GM12878 (cell line): ENCODE measurements around the gene LY6G6D. TPM values are rescaled to one million over a fixed set of nuclear protein-coding genes. Genes with fewer than 3 reads are reported as not detected.

ENCODE experiments used
- ATAC-seq: fragments of 200-7000 bp; cut with Tn5 transposase; 3 replicates; pipeline ENCODE4 v1.9.1; 2020; ENCODE audit warnings: mild to moderate bottlenecking, moderate library complexity
- BruUV-seq: library from RNA; stranded (reverse); fragments of 400-500 nt; replicated peaks from 2 replicates; lab custom pipeline; 2021; lab: Mats Ljungman, UMichigan
- CTCF ChIA-PET: fragments of 300-600 bp; sonication (Branson Sonifier 250); formaldehyde crosslinking; extraction: SDS; loops from one replicate; lab custom pipeline; 2021; ENCODE audit warnings: inconsistent platforms; lab: Yijun Ruan, JAX
- POLR2A ChIA-PET: fragments of 350-600 bp; formaldehyde crosslinking; extraction: SDS; loops from one replicate; lab custom pipeline; 2021; ENCODE audit warnings: inconsistent platforms; lab: Charles Lee
- RAD21 ChIA-PET: fragments of 300-600 bp; sonication (Branson Sonifier 250); formaldehyde crosslinking; loops from one replicate; lab custom pipeline; 2023; ENCODE audit warnings: antibody characterized with exemption; ENCODE audit not compliant: unreplicated experiment; lab: Charles Lee
- SMC1A ChIA-PET: fragments of 300-600 bp; sonication (Branson Sonifier 250); formaldehyde crosslinking; loops from one replicate; lab custom pipeline; 2023; ENCODE audit not compliant: unreplicated experiment, uncharacterized antibody; lab: Charles Lee
- DNase-seq: peaks from one replicate; pipeline ENCODE4 v3.0.0-alpha.2; 2011; ENCODE audit warnings: low read depth, low spot score
- FAIRE-seq: peaks from 3 replicates; lab custom pipeline; 2011; peaks lifted over from hg19 to GRCh38; lab: Jason Lieb, UNC
- H2AFZ ChIP-seq: 2 replicates; pipeline ENCODE4 v1.6.0; 2011; ENCODE audit warnings: low read depth, low read length, control low read depth; ENCODE audit not compliant: control insufficient read depth
- H3K27ac ChIP-seq: 2 replicates; pipeline ENCODE4 v1.5.1; 2011; ENCODE audit warnings: control low read depth; ENCODE audit not compliant: control insufficient read depth, insufficient read depth
- H3K27me3 ChIP-seq, 2 experiments: replicated peaks in 1 of 2; 2 replicates each; pipeline versions ENCODE4 v1.6.0 to v1.6.1; 2011; ENCODE audit warnings: low read length in 1 of 2; ENCODE audit not compliant: control insufficient read depth in 2 of 2, insufficient read depth in 2 of 2
- H3K36me3 ChIP-seq, 2 experiments: 2 replicates each; pipeline ENCODE4 v1.5.1; 2011; ENCODE audit warnings: low read length in 1 of 2; ENCODE audit not compliant: control insufficient read depth in 2 of 2, insufficient read depth in 2 of 2
- H3K4me1 ChIP-seq: 2 replicates; pipeline ENCODE4 v1.6.1; 2011; ENCODE audit warnings: mild to moderate bottlenecking, low read length, moderate library complexity, mixed read lengths; ENCODE audit not compliant: control insufficient read depth, insufficient read depth
- H3K4me2 ChIP-seq: 2 replicates; pipeline ENCODE4 v1.6.0; 2011; ENCODE audit warnings: control low read depth; ENCODE audit not compliant: control insufficient read depth, insufficient read depth
- H3K4me3 ChIP-seq: fragments of 200-600 bp; sonication (generic); 2 replicates; pipeline ENCODE4 v1.5.1; 2016
- H3K79me2 ChIP-seq: 2 replicates; pipeline ENCODE4 v1.6.0; 2011; ENCODE audit warnings: low read length; ENCODE audit not compliant: control insufficient read depth, insufficient read depth
- H3K9ac ChIP-seq: 2 replicates; pipeline ENCODE4 v1.8.0; 2011; ENCODE audit warnings: low read length, control low read depth, mixed read lengths; ENCODE audit not compliant: control insufficient read depth, insufficient read depth
- H3K9me3 ChIP-seq: replicated peaks from 3 replicates; pipeline ENCODE4 v1.5.1; 2011; ENCODE audit warnings: mild to moderate bottlenecking, low read length; ENCODE audit not compliant: control insufficient read depth, insufficient read depth
- H4K20me1 ChIP-seq: 2 replicates; pipeline ENCODE4 v1.6.0; 2011; ENCODE audit not compliant: control insufficient read depth, insufficient read depth
- BMI1 ChIP-seq: fragments of 450-650 bp; IDR thresholded peaks from 2 replicates; pipeline ENCODE4 v1.6.1; 2016; ENCODE audit warnings: mild to moderate bottlenecking, moderate library complexity, borderline replicate concordance
- BRCA1 ChIP-seq: IDR thresholded peaks from 2 replicates; pipeline ENCODE4 v1.6.1; 2011; ENCODE audit warnings: low read depth, low read length, improper control_type of control experiment
- CHD2 ChIP-seq: IDR thresholded peaks from 2 replicates; pipeline ENCODE4 v1.6.1; 2011; ENCODE audit warnings: low read depth, low read length, improper control_type of control experiment, borderline replicate concordance
- DPF2 ChIP-seq: fragments of 450-650 bp; IDR thresholded peaks from 2 replicates; pipeline ENCODE4 v1.6.1; 2017; ENCODE audit warnings: mild to moderate bottlenecking
- E2F4 ChIP-seq: IDR thresholded peaks from 2 replicates; pipeline ENCODE4 v1.6.1; 2012; ENCODE audit warnings: low read depth, low read length, improper control_type of control experiment
- FOXK2 ChIP-seq: fragments of 450-650 bp; IDR thresholded peaks from 2 replicates; pipeline ENCODE4 v1.6.1; 2017; ENCODE audit warnings: mild to moderate bottlenecking, moderate library complexity
- HCFC1 ChIP-seq: fragments of 150-350 bp; IDR thresholded peaks from 2 replicates; pipeline ENCODE4 v1.6.1; 2014; ENCODE audit warnings: low read length
- IKZF1 ChIP-seq: fragments of 450-650 bp; conservative IDR thresholded peaks from 2 replicates; pipeline ENCODE4 v1.6.1; 2017; ENCODE audit warnings: antibody characterized with exemption, mild to moderate bottlenecking
- MTA3 ChIP-seq: IDR thresholded peaks from 2 replicates; pipeline ENCODE4 v1.6.1; 2012; ENCODE audit warnings: low read length, inconsistent platforms, borderline replicate concordance
- NFIC ChIP-seq: IDR thresholded peaks from 2 replicates; pipeline ENCODE4 v1.6.1; 2012; ENCODE audit warnings: low read depth, mild to moderate bottlenecking, inconsistent platforms, low read length, moderate library complexity
- RELA ChIP-seq: fragments of 450-650 bp; IDR thresholded peaks from 2 replicates; pipeline ENCODE4 v1.8.0; 2014; ENCODE audit warnings: borderline replicate concordance; ENCODE audit not compliant: partially characterized antibody
- SIX5 ChIP-seq: IDR thresholded peaks from 2 replicates; pipeline ENCODE4 v1.6.1; 2011; ENCODE audit warnings: mild to moderate bottlenecking, low read depth, low read length, moderate library complexity; ENCODE audit not compliant: severe bottlenecking
- SMAD1 ChIP-seq: fragments of 450-650 bp; IDR thresholded peaks from 2 replicates; pipeline ENCODE4 v1.6.1; 2018; ENCODE audit warnings: mild to moderate bottlenecking, low read depth; ENCODE audit not compliant: partially characterized antibody
- WGBS: methylation state at CpG from one replicate; pipeline ENCODE4 v1.1.6; 2016; ENCODE audit warnings: low lambda C conversion rate; ENCODE audit not compliant: insufficient replicate concordance, insufficient coverage; ENCODE audit errors: missing lambda C conversion rate; 5-methylcytosine and 5-hydroxymethylcytosine counted together
- in situ Hi-C: fragments of 300-500 bp; cut with MboI; formaldehyde crosslinking; loops from 9 replicates; pipeline ENCODE4 v1.14.3; 2018; ENCODE audit warnings: mixed read lengths
- intact Hi-C: fragments of 100-400 bp; cut with micrococcal nuclease; formaldehyde crosslinking; loops from one replicate; pipeline ENCODE4 v1.14.2; 2022; ENCODE audit not compliant: unreplicated experiment
- polyA plus RNA-seq, 11 experiments: library from polyadenylated mRNA; depleted of rRNA in 4 of 11; unstranded in 6 of 11; stranded (reverse) in 5 of 11; fragments of >200 nt; fragmentation: Nextera tagmentation in 4 of 11; fragmentation: Illumina TruSeq in 1 of 11; extraction: Ambion mirVana in 4 of 11; extraction: Trizol in 1 of 11; gene quantifications; 1 replicate in 1 of 11; 2 replicates in 10 of 11; pipeline versions ENCODE4 v1.2.1 to v1.2.3, GENCODE V29; 2011 to 2016; ENCODE audit warnings: inconsistent platforms in 2 of 11, missing spikeins in 2 of 11, low read depth in 1 of 11
- total RNA-seq, 4 experiments: library from RNA; depleted of rRNA in 3 of 4; stranded (reverse); fragments of >200 nt in 3 of 4; fragmentation: Illumina TruSeq in 1 of 4; extraction: Trizol in 1 of 4; gene quantifications; 2 replicates each; pipeline versions ENCODE4 v1.2.1 to v1.2.3, GENCODE V29; 2013 to 2021
- TF ChIP-seq, protein P1 (sequence below): IDR thresholded peaks from 2 replicates; pipeline ENCODE4 v1.6.1; 2012; ENCODE audit warnings: low read depth, low read length, improper control_type of control experiment
- TF ChIP-seq, protein P2 (sequence below): fragments of 450-650 bp; conservative IDR thresholded peaks from 2 replicates; pipeline ENCODE4 v1.6.1; 2017; ENCODE audit warnings: mild to moderate bottlenecking, moderate library complexity
- TF ChIP-seq, protein P3 (sequence below): fragments of 450-650 bp; formaldehyde crosslinking; IDR thresholded peaks from 2 replicates; pipeline ENCODE4 v1.4.0; 2022; ENCODE audit warnings: mild to moderate bottlenecking, moderate library complexity

The LY6G6D gene
- total and polyA plus RNA-seq, 10 of the 15 experiments (the other 5 are each of a cell fraction or from before 2014, with no cell fraction given): not detected

GRCh38 chr6:31713465-31713864 lies 1.7 kb upstream of the LY6G6D start:
- POLR2A ChIA-PET: interaction anchor here (0.6 kb wide), 1 partner anchor 85 kb away, joined by 5 read pairs; no protein-coding TSS in a partner anchor
- 0% methylated on average over 4 of the region's 4 CpGs for WGBS
- no peak for ATAC-seq

More at GRCh38 chr6:31713465-31713864, 1.7 kb upstream of the LY6G6D start:
- FAIRE-seq (no peak), DNase-seq (no peak)
- no peaks in the 10 kb centered on the region for H4K20me1 ChIP-seq
- no TSS peak for BruUV-seq
- peaks cover 0 to 2% of the 10 kb centered on the region in 2 experiments; a peak in 3 of 4 replicates for H3K27me3 ChIP-seq
- ChIA-PET CTCF (interaction anchor here (0.8 to 2.9 kb wide), 4 partner anchors 10 to 57 kb away, joined by 3 to 14 read pairs (median 4); partner anchors contain the start of gene MPIG6B), SMC1A (interaction anchor here (0.6 kb wide), 1 partner anchor 56 kb away, joined by 3 read pairs; no protein-coding TSS in a partner anchor), RAD21 (interaction anchor here (1.2 kb wide), 1 partner anchor 33 kb away, joined by 4 read pairs; the partner anchor contains the start of gene LY6G5C)
- H3K36me3 ChIP-seq: no peaks in the 10 kb centered on the region
- H2AFZ ChIP-seq: no peak overlapping the region
- no peaks in the 10 kb centered on the region for H3K79me2 ChIP-seq
- H3K4me3 ChIP-seq: no peak overlapping the region
- no peaks in the 10 kb centered on the region for H3K9me3 ChIP-seq
- intact Hi-C loops (no loop called here), in situ Hi-C loops (no loop called here)
- no peaks in the 10 kb centered on the region for H3K4me1 ChIP-seq
- H3K4me2 ChIP-seq: no peak overlapping the region
- no peak overlapping the region for H3K27ac ChIP-seq
- no peak for TF ChIP-seq SMAD1
- no peak for TF ChIP-seq MTA3
- TF ChIP-seq E2F4: no peak
- TF ChIP-seq NFIC: no peak
- no peak for TF ChIP-seq SIX5
- no peak for TF ChIP-seq RELA
- no peak for TF ChIP-seq FOXK2
- TF ChIP-seq, protein P1, sequence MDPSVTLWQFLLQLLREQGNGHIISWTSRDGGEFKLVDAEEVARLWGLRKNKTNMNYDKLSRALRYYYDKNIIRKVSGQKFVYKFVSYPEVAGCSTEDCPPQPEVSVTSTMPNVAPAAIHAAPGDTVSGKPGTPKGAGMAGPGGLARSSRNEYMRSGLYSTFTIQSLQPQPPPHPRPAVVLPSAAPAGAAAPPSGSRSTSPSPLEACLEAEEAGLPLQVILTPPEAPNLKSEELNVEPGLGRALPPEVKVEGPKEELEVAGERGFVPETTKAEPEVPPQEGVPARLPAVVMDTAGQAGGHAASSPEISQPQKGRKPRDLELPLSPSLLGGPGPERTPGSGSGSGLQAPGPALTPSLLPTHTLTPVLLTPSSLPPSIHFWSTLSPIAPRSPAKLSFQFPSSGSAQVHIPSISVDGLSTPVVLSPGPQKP: no peak
- no peak for TF ChIP-seq HCFC1
- TF ChIP-seq, protein P2, sequence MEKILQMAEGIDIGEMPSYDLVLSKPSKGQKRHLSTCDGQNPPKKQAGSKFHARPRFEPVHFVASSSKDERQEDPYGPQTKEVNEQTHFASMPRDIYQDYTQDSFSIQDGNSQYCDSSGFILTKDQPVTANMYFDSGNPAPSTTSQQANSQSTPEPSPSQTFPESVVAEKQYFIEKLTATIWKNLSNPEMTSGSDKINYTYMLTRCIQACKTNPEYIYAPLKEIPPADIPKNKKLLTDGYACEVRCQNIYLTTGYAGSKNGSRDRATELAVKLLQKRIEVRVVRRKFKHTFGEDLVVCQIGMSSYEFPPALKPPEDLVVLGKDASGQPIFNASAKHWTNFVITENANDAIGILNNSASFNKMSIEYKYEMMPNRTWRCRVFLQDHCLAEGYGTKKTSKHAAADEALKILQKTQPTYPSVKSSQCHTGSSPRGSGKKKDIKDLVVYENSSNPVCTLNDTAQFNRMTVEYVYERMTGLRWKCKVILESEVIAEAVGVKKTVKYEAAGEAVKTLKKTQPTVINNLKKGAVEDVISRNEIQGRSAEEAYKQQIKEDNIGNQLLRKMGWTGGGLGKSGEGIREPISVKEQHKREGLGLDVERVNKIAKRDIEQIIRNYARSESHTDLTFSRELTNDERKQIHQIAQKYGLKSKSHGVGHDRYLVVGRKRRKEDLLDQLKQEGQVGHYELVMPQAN: no peak
- no peak for TF ChIP-seq IKZF1
- no peak for TF ChIP-seq DPF2
- no peak for TF ChIP-seq BRCA1
- TF ChIP-seq, protein P3, sequence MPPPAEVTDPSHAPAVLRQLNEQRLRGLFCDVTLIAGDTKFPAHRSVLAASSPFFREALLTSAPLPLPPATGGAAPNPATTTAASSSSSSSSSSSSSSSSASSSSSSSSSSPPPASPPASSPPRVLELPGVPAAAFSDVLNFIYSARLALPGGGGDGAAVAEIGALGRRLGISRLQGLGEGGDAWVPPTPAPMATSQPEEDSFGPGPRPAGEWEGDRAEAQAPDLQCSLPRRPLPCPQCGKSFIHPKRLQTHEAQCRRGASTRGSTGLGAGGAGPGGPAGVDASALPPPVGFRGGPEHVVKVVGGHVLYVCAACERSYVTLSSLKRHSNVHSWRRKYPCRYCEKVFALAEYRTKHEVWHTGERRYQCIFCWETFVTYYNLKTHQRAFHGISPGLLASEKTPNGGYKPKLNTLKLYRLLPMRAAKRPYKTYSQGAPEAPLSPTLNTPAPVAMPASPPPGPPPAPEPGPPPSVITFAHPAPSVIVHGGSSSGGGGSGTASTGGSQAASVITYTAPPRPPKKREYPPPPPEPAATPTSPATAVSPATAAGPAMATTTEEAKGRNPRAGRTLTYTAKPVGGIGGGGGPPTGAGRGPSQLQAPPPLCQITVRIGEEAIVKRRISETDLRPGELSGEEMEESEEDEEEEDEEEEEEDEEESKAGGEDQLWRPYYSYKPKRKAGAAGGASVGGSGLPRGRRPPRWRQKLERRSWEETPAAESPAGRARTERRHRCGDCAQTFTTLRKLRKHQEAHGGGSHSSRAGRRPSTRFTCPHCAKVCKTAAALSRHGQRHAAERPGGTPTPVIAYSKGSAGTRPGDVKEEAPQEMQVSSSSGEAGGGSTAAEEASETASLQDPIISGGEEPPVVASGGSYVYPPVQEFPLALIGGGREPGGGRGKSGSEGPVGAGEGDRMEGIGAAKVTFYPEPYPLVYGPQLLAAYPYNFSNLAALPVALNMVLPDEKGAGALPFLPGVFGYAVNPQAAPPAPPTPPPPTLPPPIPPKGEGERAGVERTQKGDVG (CRISPR knock-in tag): no peak
- no peak for TF ChIP-seq BMI1
- no peak for TF ChIP-seq CHD2
- H3K9ac ChIP-seq: no peak overlapping the region
